SKM-1 treated with dmso at 0.1 percent for 144 hours (cell line): ENCODE data around the gene ZNF775.

Experiments
- DNase-seq: peaks from one replicate; lab custom pipeline; 2025; ENCODE audit not compliant: unreplicated experiment; lab: John Stamatoyannopoulos, UW

ZNF775 gene

GRCh38 chr7:150368096-150368883, 10.8 kb upstream of the ZNF775 start, which contains the start of gene REPIN1:
Gene REPIN1 (plus strand): TSS chr7:150368822. CDS start chr7:150369712, 890 bp downstream.
- DNase-seq: peak; percentile 27

DNA sequence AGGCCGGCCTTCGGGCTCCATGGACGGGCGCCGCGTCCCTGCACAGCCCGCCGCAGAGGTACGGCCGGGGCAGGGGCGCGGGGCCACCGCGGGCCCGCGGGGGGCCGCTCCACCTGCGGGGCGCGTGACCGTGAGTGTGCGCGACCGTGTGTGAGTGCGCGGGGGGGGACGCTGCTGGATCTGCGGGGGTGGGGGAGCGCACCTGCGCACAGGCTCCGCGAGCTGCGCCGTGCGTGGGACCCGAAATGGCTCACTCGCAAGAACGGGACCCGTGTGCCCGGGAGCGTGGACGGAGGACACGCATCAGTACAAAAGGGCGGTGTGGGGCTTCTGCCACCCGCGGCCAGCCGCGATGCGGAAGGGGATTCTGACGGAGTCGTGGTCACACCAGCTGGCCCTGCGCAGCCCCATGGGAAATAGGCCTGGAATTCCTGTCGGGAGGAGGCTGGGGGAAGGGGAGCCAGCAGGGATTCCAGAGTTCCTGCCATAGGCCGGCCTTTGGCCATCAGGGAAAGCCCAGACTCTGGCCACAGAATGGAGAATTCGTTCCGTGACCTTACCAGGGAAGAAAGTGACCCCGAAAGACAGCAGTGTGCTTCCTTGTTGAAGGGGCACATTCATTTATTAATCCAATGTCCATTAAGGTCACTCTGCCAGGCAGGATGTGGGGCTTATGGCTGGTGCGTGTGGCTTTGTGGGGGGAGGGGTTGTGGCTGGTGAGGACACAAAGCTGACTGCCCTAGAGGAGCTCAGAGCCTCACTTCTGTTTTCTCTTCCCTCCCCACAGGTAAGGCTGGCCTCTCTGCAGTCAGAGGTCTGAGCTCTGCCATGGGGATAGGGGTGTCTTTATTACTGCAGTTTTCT, 10.0 kb upstream of the ZNF775 start:
- DNase-seq: no peak

- no peak for DNase-seq
Measured at GRCh38 chr7:150369748-150370501, 9.2 kb upstream of the ZNF775 start.

DNA sequence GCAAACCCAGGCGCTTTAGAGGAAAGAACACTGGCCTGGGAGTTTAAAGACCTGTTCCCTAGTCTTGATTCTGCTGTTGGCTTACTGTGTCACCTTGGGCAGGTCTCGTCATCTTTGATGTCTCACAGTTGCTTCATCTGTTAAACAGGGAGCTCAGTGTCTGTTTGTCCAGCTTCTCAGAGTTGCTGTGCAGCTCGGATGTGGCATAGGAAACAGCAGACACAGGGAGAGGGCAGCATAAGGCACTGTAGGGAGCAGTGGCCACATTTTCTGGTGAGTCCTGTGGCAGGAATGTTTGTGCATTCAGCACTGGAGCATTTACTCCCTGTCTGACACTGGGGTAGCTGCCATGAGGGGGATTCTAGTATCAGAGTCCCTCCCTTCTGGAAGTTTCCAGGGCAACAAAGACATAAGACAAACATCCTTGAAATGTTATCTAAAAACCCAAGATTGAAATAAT, 8.5 kb upstream of the ZNF775 start:
- DNase-seq: no peak

GRCh38 chr7:150371131-150371995, 7.8 kb upstream of the ZNF775 start:
- no peak for DNase-seq

DNA sequence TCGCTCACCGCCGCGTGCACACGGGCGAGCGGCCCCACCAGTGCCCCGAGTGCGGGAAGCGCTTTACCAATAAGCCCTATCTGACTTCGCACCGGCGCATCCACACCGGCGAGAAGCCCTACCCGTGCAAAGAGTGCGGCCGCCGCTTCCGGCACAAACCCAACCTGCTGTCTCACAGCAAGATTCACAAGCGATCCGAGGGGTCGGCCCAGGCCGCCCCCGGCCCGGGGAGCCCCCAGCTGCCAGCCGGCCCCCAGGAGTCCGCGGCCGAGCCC, 7.2 kb upstream of the ZNF775 start:
- no peak for DNase-seq

- no peak for DNase-seq
Measured at GRCh38 chr7:150372271-150373048, 6.7 kb upstream of the ZNF775 start.

DNA sequence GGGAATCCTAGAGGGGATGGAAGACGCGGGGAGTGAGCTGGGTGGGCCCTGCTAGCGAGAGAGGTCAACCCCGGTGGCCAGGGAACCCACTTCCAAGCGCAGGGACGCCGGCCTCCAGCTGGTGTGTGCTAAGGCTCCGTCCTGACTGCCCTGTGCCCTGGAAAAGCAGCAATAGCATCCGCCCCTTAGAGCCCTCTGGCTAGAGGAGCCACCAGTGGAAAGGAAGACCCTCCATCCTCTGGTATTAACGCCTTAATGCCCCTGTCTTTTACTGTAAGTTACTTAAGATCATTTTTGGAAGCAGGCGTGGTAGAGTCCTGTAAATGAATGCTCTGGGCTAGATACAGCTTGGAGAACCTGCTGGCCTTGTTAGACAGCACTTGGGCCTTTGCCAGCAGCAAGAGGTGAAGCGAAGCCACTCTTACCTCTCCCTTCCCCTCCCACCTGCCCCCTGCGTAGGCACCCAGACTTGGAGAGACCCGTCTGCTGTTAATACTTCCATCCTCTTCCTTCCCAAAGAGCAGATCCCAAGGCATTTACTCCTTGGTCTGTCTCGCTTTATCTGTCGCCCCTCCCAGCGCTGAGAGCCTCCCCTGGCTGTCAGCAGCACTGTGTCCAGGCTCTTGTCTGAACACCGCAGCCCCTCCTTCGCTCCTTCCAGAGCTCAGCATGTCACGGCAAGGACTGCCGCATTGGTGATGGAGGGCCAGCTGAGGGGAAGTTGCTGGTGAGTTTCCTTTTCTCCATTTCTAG, 5.9 kb upstream of the ZNF775 start:
- no peak for DNase-seq

GRCh38 chr7:150374026-150374425, 5.1 kb upstream of the ZNF775 start:
- no peak for DNase-seq

- no peak for DNase-seq
Measured at GRCh38 chr7:150374472-150374871, 4.7 kb upstream of the ZNF775 start.

GRCh38 chr7:150375662-150376521, 3.2 kb upstream of the ZNF775 start:
- no peak for DNase-seq

DNA sequence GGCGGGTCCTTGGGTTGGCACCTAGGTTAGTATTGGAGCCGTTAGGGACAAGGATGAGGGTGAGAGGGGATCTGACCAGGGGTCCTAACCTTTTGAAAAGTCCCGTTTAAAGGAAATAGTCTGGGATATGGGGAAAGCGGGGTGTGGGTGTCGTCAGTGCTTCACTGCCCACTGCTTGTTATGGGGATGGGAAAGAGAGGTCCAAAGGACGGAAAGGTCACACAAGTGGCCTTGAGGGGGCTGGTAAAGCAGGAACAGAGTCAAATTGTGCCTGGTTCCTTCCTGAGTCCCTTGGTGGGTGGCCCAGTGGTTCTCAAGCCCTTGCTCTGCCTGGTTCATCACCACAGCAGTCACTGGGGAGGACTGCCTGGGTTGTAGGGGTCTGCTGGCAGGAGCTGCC, 2.6 kb upstream of the ZNF775 start:
- DNase-seq: no peak

DNA sequence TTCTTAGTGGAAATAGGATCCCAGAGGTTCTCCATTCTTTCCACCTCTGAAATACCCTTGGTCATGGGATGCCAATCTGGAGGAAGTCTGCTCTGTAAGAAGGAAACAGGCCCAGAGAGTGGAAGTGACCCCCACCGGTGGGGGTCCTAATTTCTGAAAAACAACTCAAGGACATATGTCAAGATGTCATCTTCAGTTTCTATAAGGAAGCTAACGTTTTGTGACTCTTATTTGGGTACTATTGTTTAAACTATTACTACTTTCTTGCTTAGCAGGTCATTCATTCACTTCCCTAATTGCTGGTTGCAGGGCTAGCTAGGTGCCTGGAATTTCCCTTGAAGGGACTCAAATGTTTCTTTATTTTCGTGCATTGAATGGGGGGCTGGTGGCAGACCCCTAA, 1.9 kb upstream of the ZNF775 start:
- DNase-seq: no peak

GRCh38 chr7:150377635-150378034, 1.5 kb upstream of the ZNF775 start:
- DNase-seq: no peak

GRCh38 chr7:150378115-150378852, 846 bp upstream of the ZNF775 start:
- DNase-seq: no peak

DNA sequence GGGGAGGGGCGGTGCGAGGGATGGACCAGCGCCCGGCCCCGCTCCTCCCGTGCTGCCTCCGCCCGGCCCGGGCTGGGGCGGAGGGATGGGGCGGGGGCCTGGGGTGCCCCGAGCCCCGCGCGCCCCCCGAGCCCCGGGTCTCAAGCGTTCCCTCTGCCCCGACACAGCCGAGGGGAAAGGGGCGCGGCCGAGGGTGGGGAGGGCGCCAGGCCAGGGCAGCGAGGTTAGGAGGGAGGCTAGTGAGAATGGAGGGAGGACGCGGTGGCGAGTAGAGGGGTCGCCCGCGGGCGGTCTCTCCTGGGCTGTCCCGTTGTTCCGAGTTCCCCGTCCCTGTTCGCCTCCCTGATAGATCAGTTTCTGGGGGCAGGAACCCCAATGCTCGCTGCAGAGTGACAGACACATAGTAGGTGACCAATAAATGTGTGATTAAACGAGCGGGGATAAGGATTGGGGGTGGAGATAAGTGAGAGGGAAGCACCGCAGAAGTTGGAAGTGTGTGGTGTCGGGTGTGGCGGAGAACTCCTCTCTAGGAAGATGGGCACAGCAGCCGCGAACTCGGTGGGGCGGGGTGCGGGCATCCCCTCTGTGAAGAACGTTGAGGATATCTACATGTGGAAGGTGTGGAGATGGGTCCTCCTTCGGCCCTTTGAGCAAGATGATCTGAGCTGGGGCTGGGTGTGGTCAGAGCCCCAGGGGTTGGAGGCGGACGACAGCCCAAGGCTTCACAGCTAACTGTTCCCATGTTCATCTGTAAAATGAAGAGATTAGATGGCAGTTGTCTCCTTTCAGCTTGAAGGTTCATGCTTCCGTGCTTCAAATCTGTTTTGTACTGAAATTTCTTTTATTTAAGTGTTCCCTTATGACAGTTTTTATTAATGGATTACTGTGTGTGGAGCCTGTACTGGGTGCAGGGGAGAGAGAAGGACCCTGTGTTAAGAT, 580 bp downstream of the ZNF775 start:
- no peak for DNase-seq
